ENCODE data around the gene PCK2. TPM values are rescaled to one million over a fixed set of nuclear protein-coding genes. Genes with fewer than 3 reads are reported as not detected.
A peak's percentile ranks its signal among the peaks of the same experiment; 100 is the strongest.

PCK2 gene
- total and polyA plus RNA-seq, 2 of the 13 experiments (the other 11 are each of a cell fraction or from before 2014, with no cell fraction given): 129 to 272 TPM

DNA sequence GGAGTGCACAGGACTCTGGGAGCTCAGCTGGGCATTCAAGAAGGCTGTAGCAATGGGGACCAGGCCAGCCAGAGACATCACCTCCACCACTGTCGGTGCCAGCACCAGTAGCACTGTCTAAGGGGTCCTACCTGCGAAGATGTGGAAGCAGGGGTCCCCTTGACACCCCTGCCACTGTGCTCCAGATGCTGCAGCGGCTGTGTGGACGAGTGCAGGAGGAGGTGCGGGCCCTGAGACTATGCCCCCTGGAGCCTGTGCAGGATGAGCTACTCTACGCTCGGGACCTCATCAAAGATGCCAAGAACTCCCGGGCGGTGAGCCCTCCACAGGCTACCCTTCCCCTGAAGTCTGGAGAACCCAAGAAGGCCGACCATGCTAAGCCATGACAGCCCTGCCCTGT, 33.7 kb upstream of the PCK2 start:
- CTCF ChIA-PET (ENCODE audit: low intra/inter-chr PET ratio, low total read pairs): interaction anchor here (4.4 to 5.4 kb wide), 2 partner anchors 29 to 48 kb away, joined by 86 to 109 read pairs; no protein-coding TSS in a partner anchor
- H3K4me3 ChIP-seq (replicated peaks in 1 of 3; ENCODE audit: insufficient read depth in 1 of 3, low read depth in 2 of 3, low read length in 3 of 3): no peak overlapping the region
- peaks cover 9 to 31% of the 10 kb centered on the region in 2 experiments; a peak in 4 of 5 replicates for H3K27me3 ChIP-seq (ENCODE audit: control insufficient read depth in 1 of 2, insufficient read depth in 2 of 2, low read length in 2 of 2)
- in situ Hi-C loops (cut with HindIII; ENCODE audit: extremely low pct_ligation_motif_present, low pct_unique_long_range_greater_than_20kb): no loop called here
- ATAC-seq (no peak), FAIRE-seq (no peak), DNase-seq (ENCODE audit: low spot score) (no peak)
- H3K9me3 ChIP-seq (ENCODE audit: low read length): no peaks in the 10 kb centered on the region
- no TSS peak for BruUV-seq (replicated peaks)
- peaks cover 37% of the 10 kb centered on the region for H3K4me1 ChIP-seq (ENCODE audit: insufficient read depth, low read length)
- WGBS (ENCODE audit: low lambda C conversion rate): 54% methylated on average over 10 of the region's 10 CpGs
- H3K9ac ChIP-seq (ENCODE audit: insufficient read depth, low read depth, low read length): no peak overlapping the region
- no peaks in the 10 kb centered on the region for H4K20me1 ChIP-seq (ENCODE audit: insufficient read depth, low read length)
- H2AFZ ChIP-seq (ENCODE audit: low read length): no peak overlapping the region
- H3K36me3 ChIP-seq (replicated peaks in 1 of 2; ENCODE audit: control insufficient read depth in 1 of 2, insufficient read depth in 2 of 2, low read length in 2 of 2): no peaks in the 10 kb centered on the region
- H3K4me2 ChIP-seq (ENCODE audit: low read depth, low read length): no peak overlapping the region
- POLR2A ChIA-PET: interaction anchor here (0.8 to 9.6 kb wide), 5 partner anchors 15 to 54 kb away, joined by 3 to 226 read pairs (median 10); partner anchors contain the start of genes DCAF11, NRL and PCK2
- no peaks in the 10 kb centered on the region for H3K79me2 ChIP-seq (ENCODE audit: insufficient read depth, low read length)
- H3K27ac ChIP-seq (ENCODE audit: extremely low read length, insufficient read depth, low read length): no peak overlapping the region
- intact Hi-C loops (cut with micrococcal nuclease; ENCODE audit: unreplicated experiment): no loop called here
- no peak for TF ChIP-seq RBM22 (optimal IDR thresholded peaks at IDR 0.05; ENCODE audit: low read length)
- no peak for TF ChIP-seq KLF6 (CRISPR knock-in tag; IDR thresholded peaks at IDR 0.05)
- TF ChIP-seq, protein P1, sequence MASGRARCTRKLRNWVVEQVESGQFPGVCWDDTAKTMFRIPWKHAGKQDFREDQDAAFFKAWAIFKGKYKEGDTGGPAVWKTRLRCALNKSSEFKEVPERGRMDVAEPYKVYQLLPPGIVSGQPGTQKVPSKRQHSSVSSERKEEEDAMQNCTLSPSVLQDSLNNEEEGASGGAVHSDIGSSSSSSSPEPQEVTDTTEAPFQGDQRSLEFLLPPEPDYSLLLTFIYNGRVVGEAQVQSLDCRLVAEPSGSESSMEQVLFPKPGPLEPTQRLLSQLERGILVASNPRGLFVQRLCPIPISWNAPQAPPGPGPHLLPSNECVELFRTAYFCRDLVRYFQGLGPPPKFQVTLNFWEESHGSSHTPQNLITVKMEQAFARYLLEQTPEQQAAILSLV (CRISPR knock-in tag; IDR thresholded peaks at IDR 0.05; ENCODE audit: borderline replicate concordance): peak; percentile 27; the same call in 1 of the 2 replicates
- no peak for TF ChIP-seq RFX3 (CRISPR knock-in tag; IDR thresholded peaks at IDR 0.05)
- TF ChIP-seq SMARCE1 (IDR thresholded peaks at IDR 0.05; ENCODE audit: borderline replicate concordance): no peak
- TF ChIP-seq, protein P2, sequence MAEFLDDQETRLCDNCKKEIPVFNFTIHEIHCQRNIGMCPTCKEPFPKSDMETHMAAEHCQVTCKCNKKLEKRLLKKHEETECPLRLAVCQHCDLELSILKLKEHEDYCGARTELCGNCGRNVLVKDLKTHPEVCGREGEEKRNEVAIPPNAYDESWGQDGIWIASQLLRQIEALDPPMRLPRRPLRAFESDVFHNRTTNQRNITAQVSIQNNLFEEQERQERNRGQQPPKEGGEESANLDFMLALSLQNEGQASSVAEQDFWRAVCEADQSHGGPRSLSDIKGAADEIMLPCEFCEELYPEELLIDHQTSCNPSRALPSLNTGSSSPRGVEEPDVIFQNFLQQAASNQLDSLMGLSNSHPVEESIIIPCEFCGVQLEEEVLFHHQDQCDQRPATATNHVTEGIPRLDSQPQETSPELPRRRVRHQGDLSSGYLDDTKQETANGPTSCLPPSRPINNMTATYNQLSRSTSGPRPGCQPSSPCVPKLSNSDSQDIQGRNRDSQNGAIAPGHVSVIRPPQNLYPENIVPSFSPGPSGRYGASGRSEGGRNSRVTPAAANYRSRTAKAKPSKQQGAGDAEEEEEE (CRISPR knock-in tag; IDR thresholded peaks at IDR 0.05; ENCODE audit: borderline replicate concordance): no peak
- TF ChIP-seq, protein P3, sequence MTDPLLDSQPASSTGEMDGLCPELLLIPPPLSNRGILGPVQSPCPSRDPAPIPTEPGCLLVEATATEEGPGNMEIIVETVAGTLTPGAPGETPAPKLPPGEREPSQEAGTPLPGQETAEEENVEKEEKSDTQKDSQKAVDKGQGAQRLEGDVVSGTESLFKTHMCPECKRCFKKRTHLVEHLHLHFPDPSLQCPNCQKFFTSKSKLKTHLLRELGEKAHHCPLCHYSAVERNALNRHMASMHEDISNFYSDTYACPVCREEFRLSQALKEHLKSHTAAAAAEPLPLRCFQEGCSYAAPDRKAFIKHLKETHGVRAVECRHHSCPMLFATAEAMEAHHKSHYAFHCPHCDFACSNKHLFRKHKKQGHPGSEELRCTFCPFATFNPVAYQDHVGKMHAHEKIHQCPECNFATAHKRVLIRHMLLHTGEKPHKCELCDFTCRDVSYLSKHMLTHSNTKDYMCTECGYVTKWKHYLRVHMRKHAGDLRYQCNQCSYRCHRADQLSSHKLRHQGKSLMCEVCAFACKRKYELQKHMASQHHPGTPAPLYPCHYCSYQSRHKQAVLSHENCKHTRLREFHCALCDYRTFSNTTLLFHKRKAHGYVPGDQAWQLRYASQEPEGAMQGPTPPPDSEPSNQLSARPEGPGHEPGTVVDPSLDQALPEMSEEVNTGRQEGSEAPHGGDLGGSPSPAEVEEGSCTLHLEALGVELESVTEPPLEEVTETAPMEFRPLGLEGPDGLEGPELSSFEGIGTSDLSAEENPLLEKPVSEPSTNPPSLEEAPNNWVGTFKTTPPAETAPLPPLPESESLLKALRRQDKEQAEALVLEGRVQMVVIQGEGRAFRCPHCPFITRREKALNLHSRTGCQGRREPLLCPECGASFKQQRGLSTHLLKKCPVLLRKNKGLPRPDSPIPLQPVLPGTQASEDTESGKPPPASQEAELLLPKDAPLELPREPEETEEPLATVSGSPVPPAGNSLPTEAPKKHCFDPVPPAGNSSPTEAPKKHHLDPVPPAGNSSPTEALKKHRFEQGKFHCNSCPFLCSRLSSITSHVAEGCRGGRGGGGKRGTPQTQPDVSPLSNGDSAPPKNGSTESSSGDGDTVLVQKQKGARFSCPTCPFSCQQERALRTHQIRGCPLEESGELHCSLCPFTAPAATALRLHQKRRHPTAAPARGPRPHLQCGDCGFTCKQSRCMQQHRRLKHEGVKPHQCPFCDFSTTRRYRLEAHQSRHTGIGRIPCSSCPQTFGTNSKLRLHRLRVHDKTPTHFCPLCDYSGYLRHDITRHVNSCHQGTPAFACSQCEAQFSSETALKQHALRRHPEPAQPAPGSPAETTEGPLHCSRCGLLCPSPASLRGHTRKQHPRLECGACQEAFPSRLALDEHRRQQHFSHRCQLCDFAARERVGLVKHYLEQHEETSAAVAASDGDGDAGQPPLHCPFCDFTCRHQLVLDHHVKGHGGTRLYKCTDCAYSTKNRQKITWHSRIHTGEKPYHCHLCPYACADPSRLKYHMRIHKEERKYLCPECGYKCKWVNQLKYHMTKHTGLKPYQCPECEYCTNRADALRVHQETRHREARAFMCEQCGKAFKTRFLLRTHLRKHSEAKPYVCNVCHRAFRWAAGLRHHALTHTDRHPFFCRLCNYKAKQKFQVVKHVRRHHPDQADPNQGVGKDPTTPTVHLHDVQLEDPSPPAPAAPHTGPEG (CRISPR knock-in tag; IDR thresholded peaks at IDR 0.05): no peak
- no peak for TF ChIP-seq IRF2 (CRISPR knock-in tag; IDR thresholded peaks at IDR 0.05)
- TF ChIP-seq RNF2 (conservative IDR thresholded peaks at IDR 0.05; ENCODE audit: low read depth): no peak
- no peak for TF ChIP-seq IRX3 (CRISPR knock-in tag; IDR thresholded peaks at IDR 0.05; ENCODE audit: borderline replicate concordance, low read depth)
- no peak for TF ChIP-seq MBD4 (IDR thresholded peaks at IDR 0.05; ENCODE audit: borderline replicate concordance, low read length)
- no peak for TF ChIP-seq SIX4 (CRISPR knock-in tag; IDR thresholded peaks at IDR 0.05)
- TF ChIP-seq ETV6 (CRISPR knock-in tag; conservative IDR thresholded peaks at IDR 0.05): no peak
- TF ChIP-seq, protein P4, sequence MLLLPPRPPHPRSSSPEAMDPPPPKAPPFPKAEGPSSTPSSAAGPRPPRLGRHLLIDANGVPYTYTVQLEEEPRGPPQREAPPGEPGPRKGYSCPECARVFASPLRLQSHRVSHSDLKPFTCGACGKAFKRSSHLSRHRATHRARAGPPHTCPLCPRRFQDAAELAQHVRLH (CRISPR knock-in tag; IDR thresholded peaks at IDR 0.05; ENCODE audit: borderline replicate concordance, low read depth): no peak
- TF ChIP-seq KDM1A (CRISPR knock-in tag; IDR thresholded peaks at IDR 0.05): no peak
- TF ChIP-seq ZFP36L2 (CRISPR knock-in tag; IDR thresholded peaks at IDR 0.05): no peak
- 0 out of 2 replicates have a peak, but pooled peaks have one; percentile 3 for TF ChIP-seq GABPB1 (CRISPR knock-in tag; IDR thresholded peaks at IDR 0.05)
- 0 out of 2 replicates have a peak, but pooled peaks have one; percentile 20 for TF ChIP-seq EEA1 (CRISPR knock-in tag; IDR thresholded peaks at IDR 0.05; ENCODE audit: borderline replicate concordance)
